ENCODE results near the gene SRPK2. TPM values are rescaled to one million over a fixed set of nuclear protein-coding genes. Genes with fewer than 3 reads are reported as not detected.
"Not testable (repeated sequence)": the region's sequence is repeated elsewhere in the genome, so short reads cannot be mapped to it uniquely, and the experiment has no call there.

SRPK2 gene
- total RNA-seq, 1 experiment from 2014 or later, result 50.5 TPM

- no peak for DNase-seq (ENCODE audit: low spot score)
- H3K36me3 Mint-ChIP-seq, result peaks cover 12% of the 10 kb centered on the region
- no peak overlapping the region for H3K4me3 Mint-ChIP-seq
- CTCF ChIA-PET, result interaction anchor here (0.8 kb wide), 1 partner anchor 15 kb away, joined by 3 read pairs; no protein-coding TSS in a partner anchor
- H3K27me3 Mint-ChIP-seq (ENCODE audit: low read depth), result no peaks in the 10 kb centered on the region; the same call in 1 of the 2 replicates
- ATAC-seq, result no peak
- TF ChIP-seq ZNF281 (CRISPR knock-in tag; IDR thresholded peaks at IDR 0.05) (no peak), MAX (CRISPR knock-in tag; IDR thresholded peaks at IDR 0.05) (no peak), ZNF396 (CRISPR knock-in tag; IDR thresholded peaks at IDR 0.05; ENCODE audit: borderline replicate concordance) (no peak), PRDM15 (CRISPR knock-in tag; IDR thresholded peaks at IDR 0.05) (no peak), CBFB (CRISPR knock-in tag; IDR thresholded peaks at IDR 0.05; ENCODE audit: low read depth) (no peak), SMAD4 (CRISPR knock-in tag; IDR thresholded peaks at IDR 0.05) (no peak), OVOL2 (CRISPR knock-in tag; IDR thresholded peaks at IDR 0.05; ENCODE audit: borderline replicate concordance) (no peak), MYBL2 (CRISPR knock-in tag; IDR thresholded peaks at IDR 0.05) (no peak), AR (CRISPR knock-in tag; IDR thresholded peaks at IDR 0.05) (no peak), EMX1 (CRISPR knock-in tag; IDR thresholded peaks at IDR 0.05) (no peak)
- POLR2A ChIA-PET, result no interaction called here
- H3K27ac Mint-ChIP-seq, result peak overlapping the region; percentile 1; the same call in 1 of the 2 replicates
- H3K4me1 Mint-ChIP-seq, result peaks cover 37% of the 10 kb centered on the region
- H3K9me3 Mint-ChIP-seq, result peaks cover 9% of the 10 kb centered on the region
Observed at GRCh38 chr7:105264707-105265106, 124.0 kb downstream of the SRPK2 start.

- H3K4me1 Mint-ChIP-seq, result peaks cover 43% of the 10 kb centered on the region
- DNase-seq (ENCODE audit: low spot score) (no peak), ATAC-seq (peak; percentile 43; the same call in 1 of the 2 replicates)
- H3K27me3 Mint-ChIP-seq (ENCODE audit: low read depth), result no peaks in the 10 kb centered on the region; the same call in 1 of the 2 replicates
- peaks cover 22% of the 10 kb centered on the region for H3K36me3 Mint-ChIP-seq
- CTCF ChIA-PET, result interaction anchor here (1.1 to 1.8 kb wide), 2 partner anchors 10 to 320 kb away, joined by 3 to 6 read pairs; partner anchors contain the start of gene EFCAB10
- H3K27ac Mint-ChIP-seq, result peak overlapping the region; percentile 33; the same call in 1 of the 2 replicates
- H3K4me3 Mint-ChIP-seq, result no peak overlapping the region
- POLR2A ChIA-PET, result interaction anchor here (0.6 kb wide), 1 partner anchor 89 kb away, joined by 7 read pairs; no protein-coding TSS in a partner anchor
- H3K9me3 Mint-ChIP-seq, result peaks cover 16% of the 10 kb centered on the region
- TF ChIP-seq ZNF512 (CRISPR knock-in tag; IDR thresholded peaks at IDR 0.05; ENCODE audit: borderline replicate concordance) (no peak), MAX (CRISPR knock-in tag; IDR thresholded peaks at IDR 0.05) (no peak), RORB (CRISPR knock-in tag; IDR thresholded peaks at IDR 0.05) (no peak)
Observed at GRCh38 chr7:105261689-105262088, 127.0 kb downstream of the SRPK2 start.

- ATAC-seq; CTCF ChIA-PET; H3K4me3 Mint-ChIP-seq; DNase-seq (ENCODE audit: low spot score); POLR2A ChIA-PET; H3K27ac Mint-ChIP-seq; H3K27me3 Mint-ChIP-seq (ENCODE audit: low read depth): not testable (repeated sequence)
- peaks cover 57% of the 10 kb centered on the region for H3K4me1 Mint-ChIP-seq
- peaks cover 22% of the 10 kb centered on the region for H3K36me3 Mint-ChIP-seq
- H3K9me3 Mint-ChIP-seq, result peaks cover 16% of the 10 kb centered on the region
Observed at GRCh38 chr7:105260201-105260871, 128.4 kb downstream of the SRPK2 start.

GRCh38 chr7:105258919-105259318, 129.8 kb downstream of the SRPK2 start:
- CTCF ChIA-PET; H3K27me3 Mint-ChIP-seq (ENCODE audit: low read depth); ATAC-seq; H3K4me3 Mint-ChIP-seq; POLR2A ChIA-PET; DNase-seq (ENCODE audit: low spot score): not testable (repeated sequence)
- H3K4me1 Mint-ChIP-seq, result peaks cover 63% of the 10 kb centered on the region
- peaks cover 22% of the 10 kb centered on the region for H3K36me3 Mint-ChIP-seq
- peak overlapping the region; percentile 66 for H3K27ac Mint-ChIP-seq
- H3K9me3 Mint-ChIP-seq, result peaks cover 16% of the 10 kb centered on the region
